ENCODE data around the gene UBE2G2.

DNA sequence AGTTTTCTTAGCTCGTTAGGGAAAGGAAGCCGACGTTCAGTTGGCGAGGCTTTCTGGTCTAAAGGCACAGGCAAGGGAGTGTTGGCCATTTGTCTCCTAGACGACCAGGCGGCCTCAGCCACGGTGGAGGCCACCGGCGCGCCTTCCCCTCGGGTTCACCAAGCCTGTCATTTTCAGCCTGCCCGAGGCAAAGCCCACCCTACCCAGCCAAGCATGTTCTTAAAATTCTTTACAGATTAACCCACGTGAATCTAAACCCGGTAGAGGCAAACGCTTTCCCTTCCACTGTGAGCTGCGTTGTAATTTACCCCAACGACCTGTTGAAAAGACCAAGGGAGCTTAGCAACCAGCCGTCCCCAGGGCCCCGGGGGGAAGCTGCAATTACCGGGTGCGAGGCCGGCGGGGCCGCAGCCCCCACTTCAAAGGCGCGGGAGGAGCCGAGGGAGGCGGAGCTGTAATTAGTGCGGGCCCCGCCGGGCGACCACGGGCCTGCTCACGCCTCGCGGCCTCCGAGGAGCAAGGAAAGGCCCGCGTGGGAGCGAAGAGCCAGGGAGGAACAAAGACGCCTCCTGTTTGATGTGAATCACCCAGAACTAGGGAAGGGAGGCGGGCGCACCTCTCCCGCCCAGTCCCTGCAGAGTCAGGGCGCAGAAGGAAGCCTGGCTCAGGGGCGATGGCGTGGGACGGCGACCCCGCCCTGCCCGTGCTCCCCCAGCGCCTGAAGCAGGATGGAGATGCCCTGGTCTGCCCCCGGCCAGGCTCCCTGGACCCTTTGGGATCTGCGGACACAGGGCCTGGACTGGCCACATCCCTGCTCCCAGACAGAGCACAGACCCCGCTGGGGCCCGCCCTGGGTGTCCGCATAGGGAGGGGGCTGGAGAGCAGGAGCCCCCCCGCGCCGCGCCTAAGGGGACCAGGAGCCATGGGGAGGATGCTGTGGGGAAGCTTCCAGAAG is 78.2 kb downstream of the UBE2G2 start:
- TF ChIP-seq, protein P1, sequence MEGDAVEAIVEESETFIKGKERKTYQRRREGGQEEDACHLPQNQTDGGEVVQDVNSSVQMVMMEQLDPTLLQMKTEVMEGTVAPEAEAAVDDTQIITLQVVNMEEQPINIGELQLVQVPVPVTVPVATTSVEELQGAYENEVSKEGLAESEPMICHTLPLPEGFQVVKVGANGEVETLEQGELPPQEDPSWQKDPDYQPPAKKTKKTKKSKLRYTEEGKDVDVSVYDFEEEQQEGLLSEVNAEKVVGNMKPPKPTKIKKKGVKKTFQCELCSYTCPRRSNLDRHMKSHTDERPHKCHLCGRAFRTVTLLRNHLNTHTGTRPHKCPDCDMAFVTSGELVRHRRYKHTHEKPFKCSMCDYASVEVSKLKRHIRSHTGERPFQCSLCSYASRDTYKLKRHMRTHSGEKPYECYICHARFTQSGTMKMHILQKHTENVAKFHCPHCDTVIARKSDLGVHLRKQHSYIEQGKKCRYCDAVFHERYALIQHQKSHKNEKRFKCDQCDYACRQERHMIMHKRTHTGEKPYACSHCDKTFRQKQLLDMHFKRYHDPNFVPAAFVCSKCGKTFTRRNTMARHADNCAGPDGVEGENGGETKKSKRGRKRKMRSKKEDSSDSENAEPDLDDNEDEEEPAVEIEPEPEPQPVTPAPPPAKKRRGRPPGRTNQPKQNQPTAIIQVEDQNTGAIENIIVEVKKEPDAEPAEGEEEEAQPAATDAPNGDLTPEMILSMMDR (IDR thresholded peaks at IDR 0.05): no peak
- TF ChIP-seq POLR2AphosphoS5 (IDR thresholded peaks at IDR 0.05) (no peak), EP300 (IDR thresholded peaks at IDR 0.05) (no peak), POLR2A (IDR thresholded peaks at IDR 0.05) (no peak)

Measured in stomach (tissue), 4 donors.